GM19372 (cell line): ENCODE data around the gene PROKR2.

Experiments used
- ATAC-seq: cut with Tn5 transposase; IDR thresholded peaks from one replicate; pipeline ENCODE4 v1.9.1; 2021; ENCODE audit warnings: mild to moderate bottlenecking, low read depth, moderate library complexity; ENCODE audit not compliant: unreplicated experiment

PROKR2 gene

GRCh38 chr20:5290596-5290995 lies 26.2 kb downstream of the PROKR2 start:
- no peak for ATAC-seq

GRCh38 chr20:5282561-5282960 lies 34.2 kb downstream of the PROKR2 start:
- no peak for ATAC-seq

- no peak for ATAC-seq
These were observed 37.1 kb downstream of the PROKR2 start for GRCh38 chr20:5279661-5280060.

DNA sequence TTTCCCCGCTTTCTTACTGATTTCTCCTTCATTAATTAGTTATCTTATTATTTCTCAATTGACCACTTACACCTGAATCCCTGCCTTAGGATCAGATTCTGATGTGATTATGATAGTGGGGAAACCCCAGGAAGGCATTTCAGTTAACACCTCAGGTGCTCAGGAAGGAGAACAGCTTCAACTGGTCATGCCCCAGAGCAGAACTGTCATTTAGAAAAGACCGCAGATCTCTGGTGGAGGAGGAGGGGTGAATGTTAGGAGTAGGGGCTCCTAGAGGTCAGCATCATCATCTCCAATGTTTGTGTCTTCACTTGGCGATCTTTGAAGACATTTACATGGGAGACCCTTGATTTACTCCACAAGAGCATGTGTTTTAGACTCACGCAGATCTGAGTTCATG lies 44.5 kb downstream of the PROKR2 start:
- ATAC-seq: no peak

DNA sequence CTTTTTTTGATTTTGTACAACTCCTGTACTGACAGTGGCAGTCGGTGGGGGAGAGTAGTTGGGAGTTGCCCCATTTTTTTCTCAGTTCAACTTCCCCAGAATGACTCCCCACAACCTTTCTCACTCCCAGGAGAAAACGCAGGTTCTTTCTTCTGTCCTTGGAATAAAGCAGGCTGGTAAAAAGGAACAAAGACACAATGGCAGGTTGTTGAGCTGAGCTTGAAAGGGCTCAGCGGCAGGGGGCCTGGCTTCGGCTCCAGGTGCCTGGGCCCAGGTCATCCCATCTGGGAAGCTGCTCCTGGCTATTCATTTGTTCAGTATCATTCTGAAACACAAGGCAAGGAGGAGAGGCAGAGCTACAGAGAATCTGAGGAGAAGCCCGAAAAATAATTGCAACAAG lies 46.2 kb downstream of the PROKR2 start:
- no peak for ATAC-seq

GRCh38 chr20:5268449-5268848 lies 48.3 kb downstream of the PROKR2 start:
- ATAC-seq: no peak

DNA sequence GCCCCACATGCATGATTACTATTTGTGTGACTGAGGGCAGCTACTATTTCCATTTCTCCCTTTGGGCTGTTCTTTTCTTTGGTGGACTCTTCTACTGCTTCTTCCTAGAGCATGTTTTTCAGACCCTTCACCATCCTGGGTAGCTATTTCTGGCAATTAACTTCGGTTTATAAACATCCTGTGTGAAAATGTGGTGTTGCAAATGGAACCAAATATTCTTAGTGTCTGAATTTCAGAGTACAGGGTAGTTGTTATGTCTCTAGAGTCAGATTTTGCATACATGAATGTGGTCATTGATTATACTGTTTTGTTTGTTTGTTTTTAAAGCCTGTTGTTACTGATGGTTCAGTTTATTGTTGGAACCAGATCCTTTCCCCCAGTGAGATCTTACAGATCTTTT lies 49.7 kb downstream of the PROKR2 start:
- no peak for ATAC-seq
